H1 (cell line): Measurements from ENCODE around the gene ALPK3. TPM values are rescaled to one million over a fixed set of nuclear protein-coding genes. Genes with fewer than 3 reads are reported as not detected.

Source experiments
- CTCF ChIA-PET: fragments of 300-600 bp; sonication (Branson Sonifier 250); formaldehyde crosslinking; loops from one replicate; lab custom pipeline; 2021; ENCODE audit not compliant: partially characterized antibody; lab: Charles Lee
- POLR2A ChIA-PET: fragments of 300-600 bp; sonication (Branson Sonifier 250); formaldehyde crosslinking; loops from one replicate; lab custom pipeline; 2021; ENCODE audit warnings: inconsistent platforms; ENCODE audit not compliant: partially characterized antibody; lab: Charles Lee
- DNase-seq, 2 experiments: peaks; one replicate each; pipeline versions ENCODE4 v3.0.0 to v3.0.0-alpha.2; 2010 to 2022; ENCODE audit warnings: low spot score in 2 of 2, low read depth in 1 of 2, mixed read lengths in 1 of 2
- FAIRE-seq: peaks from 2 replicates; lab custom pipeline; 2011; peaks lifted over from hg19 to GRCh38; lab: Jason Lieb, UNC
- H2AFZ ChIP-seq: 2 replicates; pipeline ENCODE4 v1.8.1; 2012; ENCODE audit warnings: low read length, inconsistent platforms
- H2AK5ac ChIP-seq: 2 replicates; pipeline ENCODE4 v1.6.1; 2013; ENCODE audit warnings: low read depth, low read length
- H2BK120ac ChIP-seq: replicated peaks from 2 replicates; pipeline ENCODE3; 2013; ENCODE audit warnings: low read depth, low read length, inconsistent platforms
- H2BK12ac ChIP-seq: 2 replicates; pipeline ENCODE4 v1.6.1; 2013; ENCODE audit warnings: low read depth, low read length
- H2BK15ac ChIP-seq: 2 replicates; pipeline ENCODE4 v1.6.1; 2013; ENCODE audit warnings: low read length
- H2BK20ac ChIP-seq: 2 replicates; pipeline ENCODE4 v1.6.1; 2013; ENCODE audit warnings: low read length
- H2BK5ac ChIP-seq: 2 replicates; pipeline ENCODE4 v1.6.1; 2013; ENCODE audit warnings: low read depth, low read length
- H3K14ac ChIP-seq: 2 replicates; pipeline ENCODE4 v1.6.1; 2013; ENCODE audit warnings: inconsistent platforms; ENCODE audit not compliant: insufficient read length
- H3K18ac ChIP-seq: 2 replicates; pipeline ENCODE4 v1.6.1; 2013; ENCODE audit warnings: low read length; ENCODE audit errors: extremely low read depth
- H3K23ac ChIP-seq: 2 replicates; pipeline ENCODE4 v1.6.1; 2013; ENCODE audit warnings: inconsistent platforms; ENCODE audit not compliant: insufficient read length
- H3K23me2 ChIP-seq: 2 replicates; pipeline ENCODE4 v1.6.1; 2013; ENCODE audit warnings: low read depth, low read length
- H3K27ac ChIP-seq: 2 replicates; pipeline ENCODE4 v1.6.1; 2011; ENCODE audit warnings: low read depth, low read length, inconsistent platforms
- H3K27me3 ChIP-seq, 4 experiments: replicated peaks in 1 of 4; 1 replicate in 1 of 4; 2 replicates in 3 of 4; pipeline versions ENCODE4 v1.6.1 to v1.8.1; 2011 to 2013; ENCODE audit warnings: low read length in 3 of 4, mild to moderate bottlenecking in 3 of 4, inconsistent platforms in 2 of 4, mixed read lengths in 2 of 4, moderate library complexity in 1 of 4; ENCODE audit not compliant: control insufficient read depth in 3 of 4, insufficient read depth in 3 of 4; ENCODE audit errors: extremely low read depth in 1 of 4
- H3K36me3 ChIP-seq, 4 experiments: 2 replicates each; pipeline versions ENCODE4 v1.6.1 to v1.8.1; 2011 to 2013; ENCODE audit warnings: mild to moderate bottlenecking in 4 of 4, low read length in 3 of 4, moderate library complexity in 2 of 4, control low read depth in 1 of 4, inconsistent platforms in 1 of 4; ENCODE audit not compliant: insufficient read depth in 4 of 4, control insufficient read depth in 2 of 4
- H3K4ac ChIP-seq: replicated peaks from 2 replicates; pipeline ENCODE3; 2013; ENCODE audit warnings: low read length, low read depth, mixed read lengths, inconsistent platforms; ENCODE audit not compliant: insufficient read length
- H3K4me1 ChIP-seq, 4 experiments: replicated peaks in 1 of 4; 1 replicate in 1 of 4; 2 replicates in 3 of 4; pipeline versions ENCODE4 v1.6.1 to v1.8.1; 2011 to 2013; ENCODE audit warnings: low read length in 3 of 4, inconsistent platforms in 2 of 4, mixed read lengths in 1 of 4; ENCODE audit not compliant: insufficient read depth in 4 of 4, control insufficient read depth in 3 of 4
- H3K4me2 ChIP-seq, 2 experiments: 2 replicates each; pipeline versions ENCODE4 v1.6.1 to v1.8.1; 2011 to 2013; ENCODE audit warnings: low read depth in 2 of 2, low read length in 2 of 2, control low read depth in 1 of 2, inconsistent platforms in 1 of 2, mild to moderate bottlenecking in 1 of 2; ENCODE audit not compliant: insufficient read depth in 1 of 2
- H3K4me3 ChIP-seq, 4 experiments: fragments of 200-600, 300-600 bp in 1 of 4; sonication (generic), shearing (Covaris generic), sonication (Bioruptor Twin) in 1 of 4; 2 replicates each; pipeline versions ENCODE4 v1.5.1 to v1.8.1; 2011 to 2016; ENCODE audit warnings: low read length in 4 of 4, low read depth in 3 of 4, control low read depth in 2 of 4, inconsistent platforms in 2 of 4, mild to moderate bottlenecking in 2 of 4, mixed read lengths in 1 of 4, moderate library complexity in 1 of 4; ENCODE audit not compliant: insufficient read depth in 2 of 4; ENCODE audit errors: extremely low read depth in 1 of 4
- H3K56ac ChIP-seq: replicated peaks from 2 replicates; pipeline ENCODE3; 2013; ENCODE audit warnings: low read depth, mild to moderate bottlenecking, mixed read lengths, low read length, inconsistent platforms; ENCODE audit not compliant: insufficient read length
- H3K79me1 ChIP-seq: 2 replicates; pipeline ENCODE4 v1.6.1; 2013; ENCODE audit warnings: low read depth, low read length, control low read depth
- H3K79me2 ChIP-seq, 2 experiments: 2 replicates each; pipeline versions ENCODE4 v1.6.1 to v1.8.1; 2012 to 2013; ENCODE audit warnings: low read length in 2 of 2, mild to moderate bottlenecking in 2 of 2, inconsistent platforms in 1 of 2; ENCODE audit not compliant: insufficient read depth in 2 of 2, control insufficient read depth in 1 of 2
- H3K9ac ChIP-seq, 4 experiments: replicated peaks in 1 of 4; 1 replicate in 1 of 4; 2 replicates in 3 of 4; pipeline versions ENCODE4 v1.6.1 to v1.8.1; 2011 to 2013; ENCODE audit warnings: low read depth in 3 of 4, low read length in 3 of 4, control low read depth in 2 of 4, mild to moderate bottlenecking in 2 of 4, moderate library complexity in 2 of 4, inconsistent platforms in 1 of 4; ENCODE audit errors: extremely low read depth in 1 of 4
- H3K9me3 ChIP-seq, 2 experiments: 2 replicates each; pipeline versions ENCODE4 v1.6.1 to v1.8.1; 2012 to 2013; ENCODE audit warnings: mild to moderate bottlenecking in 2 of 2, moderate library complexity in 2 of 2, control low read depth in 1 of 2, inconsistent platforms in 1 of 2, low read depth in 1 of 2, low read length in 1 of 2, mixed read lengths in 1 of 2; ENCODE audit not compliant: insufficient read depth in 2 of 2
- H4K20me1 ChIP-seq, 2 experiments: replicated peaks in 1 of 2; 2 replicates each; pipeline versions ENCODE3 to v1.8.1; 2011 to 2013; ENCODE audit warnings: inconsistent platforms in 2 of 2, low read length in 2 of 2, mild to moderate bottlenecking in 1 of 2; ENCODE audit not compliant: insufficient read depth in 2 of 2, control insufficient read depth in 1 of 2
- H4K5ac ChIP-seq: 2 replicates; pipeline ENCODE4 v1.6.1; 2013; ENCODE audit warnings: low read length, low read depth, mixed read lengths, inconsistent platforms; ENCODE audit not compliant: insufficient read length
- H4K8ac ChIP-seq: 2 replicates; pipeline ENCODE4 v1.8.0; 2013; ENCODE audit warnings: mild to moderate bottlenecking, moderate library complexity, low read length, inconsistent platforms; ENCODE audit not compliant: insufficient read depth; ENCODE audit errors: extremely low read depth
- H4K91ac ChIP-seq: replicated peaks from 2 replicates; pipeline ENCODE3; 2013; ENCODE audit warnings: low read length, mixed read lengths, inconsistent platforms; ENCODE audit not compliant: insufficient read length
- CBX8 ChIP-seq: fragments of 300-800, 300-1000 bp; sonication (generic); IDR thresholded peaks from 2 replicates; pipeline ENCODE4 v1.7.1; 2016; ENCODE audit warnings: low read depth, low read length, borderline replicate concordance
- CTCF ChIP-seq, 3 experiments: IDR thresholded peaks; 1 replicate in 2 of 3; 2 replicates in 1 of 3; pipeline versions ENCODE4 v1.5.1 to v1.6.1; 2011; ENCODE audit warnings: low read length in 3 of 3, mild to moderate bottlenecking in 3 of 3, inconsistent platforms in 2 of 3, low read depth in 1 of 3, moderate library complexity in 1 of 3; ENCODE audit not compliant: insufficient read depth in 1 of 3; ENCODE audit errors: control extremely low read depth in 1 of 3
- RAD21 ChIP-seq, 2 experiments: IDR thresholded peaks in 1 of 2; conservative IDR thresholded peaks in 1 of 2; 2 replicates each; pipeline ENCODE4 v1.6.1; 2011; ENCODE audit warnings: low read depth in 2 of 2, low read length in 2 of 2, improper control_type of control experiment in 1 of 2, inconsistent platforms in 1 of 2, mild to moderate bottlenecking in 1 of 2, moderate library complexity in 1 of 2
- YY1 ChIP-seq: IDR thresholded peaks from 2 replicates; pipeline ENCODE4 v1.6.1; 2011; ENCODE audit warnings: low read depth, mild to moderate bottlenecking, low read length
- WGBS, 2 experiments: shearing (Covaris generic) in 1 of 2; methylation state at CpG; one replicate each; pipeline versions ENCODE4 v1.1.6 to v1.1.7; 2013 to 2015; ENCODE audit warnings: low lambda C conversion rate in 2 of 2, mixed read lengths in 2 of 2, inconsistent platforms in 1 of 2, low coverage in 1 of 2, missing lambda C conversion rate in 1 of 2; ENCODE audit not compliant: insufficient replicate concordance in 2 of 2, insufficient coverage in 1 of 2, insufficient read length in 1 of 2; ENCODE audit errors: extremely low coverage in 1 of 2, missing lambda C conversion rate in 1 of 2; 5-methylcytosine and 5-hydroxymethylcytosine counted together
- polyA plus RNA-seq, 7 experiments: library from polyadenylated mRNA; depleted of rRNA in 3 of 7; stranded (reverse) in 5 of 7; unstranded in 2 of 7; fragments of >200 nt in 5 of 7; fragments of 200-250 nt in 2 of 7; gene quantifications; 1 replicate in 5 of 7; 2 replicates in 1 of 7; 4 replicates in 1 of 7; pipeline versions ENCODE4 v1.2.1 to v1.2.3, GENCODE V29; 2011 to 2013; ENCODE audit warnings: missing spikeins in 2 of 7, mixed read lengths in 2 of 7
- total RNA-seq: library from RNA; stranded (reverse); fragmentation: NEBNext Ultra II Directional; extraction: Animal tissue kit (Norgen Biotek cat#: 25700); gene quantifications from 2 replicates; pipeline ENCODE4 v1.2.1, GENCODE V29; 2021

Gene ALPK3
- total and polyA plus RNA-seq, 2 of the 8 experiments (the other 6 are each of a cell fraction or from before 2014, with no cell fraction given): 4.4 to 19.2 TPM

- H2BK120ac ChIP-seq: no peak overlapping the region
- no peak overlapping the region for H2BK12ac ChIP-seq
- H2BK15ac ChIP-seq: no peak overlapping the region
- no peak overlapping the region for H3K56ac ChIP-seq
- ChIA-PET POLR2A (interaction anchor here (0.6 to 1.8 kb wide), 4 partner anchors 9 to 44 kb away, joined by 3 to 6 read pairs (median 3); no protein-coding TSS in a partner anchor), CTCF (interaction anchor here (0.6 to 4.6 kb wide), 35 partner anchors 8 to 307 kb away, joined by 3 to 74 read pairs (median 4); no protein-coding TSS in a partner anchor)
- H3K14ac ChIP-seq: no peak overlapping the region
- H3K27me3 ChIP-seq: no peaks in the 10 kb centered on the region
- H2AFZ ChIP-seq: peak overlapping the region; percentile 28; the same call in 1 of the 2 replicates
- H3K23ac ChIP-seq: no peak overlapping the region
- peaks cover 0 to 4% (median 0%) of the 10 kb centered on the region in 4 experiments; a peak in 1 of 7 replicates for H3K4me1 ChIP-seq
- no peaks in the 10 kb centered on the region for H3K36me3 ChIP-seq
- no peaks in the 10 kb centered on the region for H3K79me2 ChIP-seq
- no peak overlapping the region for H4K5ac ChIP-seq
- no peak overlapping the region for H4K8ac ChIP-seq
- no peaks in the 10 kb centered on the region for H3K9me3 ChIP-seq
- TF ChIP-seq CBX8: no peak
- 0 out of 2 replicates have a peak, but pooled peaks have one; percentile 19 for TF ChIP-seq YY1
- peak; percentile 87 to 88 for TF ChIP-seq RAD21 (IDR thresholded peaks at IDR 0.05 in 1 of 2, conservative IDR thresholded peaks at IDR 0.05 in 1 of 2; ENCODE audit: low read depth in 2 of 2, low read length in 2 of 2)
- peak; percentile 79 to 89 (median 87) for TF ChIP-seq CTCF (IDR thresholded peaks at IDR 0.05; ENCODE audit: control extremely low read depth in 1 of 3, insufficient read depth in 1 of 3, low read depth in 1 of 3, low read length in 3 of 3)
- DNase-seq: peak; percentile 21 to 77
- H3K23me2 ChIP-seq: no peaks in the 10 kb centered on the region
- no peak overlapping the region for H3K9ac ChIP-seq
- FAIRE-seq: no peak
- no peak overlapping the region for H2BK5ac ChIP-seq
- 63% methylated on average over 4 of the region's 4 CpGs; no CpG with 5 or more reads in 1 of the 2 experiments for WGBS, 2 experiments
- no peak overlapping the region for H3K4ac ChIP-seq
- no peak overlapping the region for H2BK20ac ChIP-seq
- H3K27ac ChIP-seq: no peak overlapping the region
- H3K4me3 ChIP-seq: no peak overlapping the region
- no peaks in the 10 kb centered on the region for H4K20me1 ChIP-seq
- no peaks in the 10 kb centered on the region for H3K79me1 ChIP-seq
- no peak overlapping the region for H4K91ac ChIP-seq
- no peak overlapping the region for H2AK5ac ChIP-seq
- H3K4me2 ChIP-seq: no peak overlapping the region
- no peak overlapping the region; the same call in 1 of the 2 replicates for H3K18ac ChIP-seq
Observed at GRCh38 chr15:84878504-84878903, 61.3 kb downstream of the ALPK3 start.
